Fibroblast of skin of right biceps (primary cell): ENCODE results near the gene TMEM117.

ENCODE experiments used
- DNase-seq: peaks from one replicate; pipeline ENCODE4 v3.0.0-alpha.2; 2013

TMEM117 gene

DNA sequence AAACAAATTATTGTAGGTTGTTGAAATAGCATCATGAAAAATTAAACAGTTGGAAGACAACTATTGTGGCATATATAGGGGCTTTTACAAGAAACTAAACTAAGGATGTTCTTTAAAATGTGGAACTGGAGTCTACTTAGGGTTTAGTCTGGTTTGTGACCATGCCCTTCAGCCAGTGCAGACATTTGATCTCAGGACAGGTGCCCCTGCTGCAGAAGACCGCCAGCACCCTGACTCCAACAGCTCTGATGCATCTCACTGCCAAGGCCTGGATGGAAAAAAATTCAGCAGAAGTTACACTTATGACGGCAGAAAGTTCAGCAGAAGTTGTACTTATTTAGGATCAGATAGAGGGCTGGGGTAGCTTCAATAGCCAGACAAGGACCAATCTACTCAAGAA lies 51.5 kb downstream of the TMEM117 start:
- DNase-seq = no peak

DNA sequence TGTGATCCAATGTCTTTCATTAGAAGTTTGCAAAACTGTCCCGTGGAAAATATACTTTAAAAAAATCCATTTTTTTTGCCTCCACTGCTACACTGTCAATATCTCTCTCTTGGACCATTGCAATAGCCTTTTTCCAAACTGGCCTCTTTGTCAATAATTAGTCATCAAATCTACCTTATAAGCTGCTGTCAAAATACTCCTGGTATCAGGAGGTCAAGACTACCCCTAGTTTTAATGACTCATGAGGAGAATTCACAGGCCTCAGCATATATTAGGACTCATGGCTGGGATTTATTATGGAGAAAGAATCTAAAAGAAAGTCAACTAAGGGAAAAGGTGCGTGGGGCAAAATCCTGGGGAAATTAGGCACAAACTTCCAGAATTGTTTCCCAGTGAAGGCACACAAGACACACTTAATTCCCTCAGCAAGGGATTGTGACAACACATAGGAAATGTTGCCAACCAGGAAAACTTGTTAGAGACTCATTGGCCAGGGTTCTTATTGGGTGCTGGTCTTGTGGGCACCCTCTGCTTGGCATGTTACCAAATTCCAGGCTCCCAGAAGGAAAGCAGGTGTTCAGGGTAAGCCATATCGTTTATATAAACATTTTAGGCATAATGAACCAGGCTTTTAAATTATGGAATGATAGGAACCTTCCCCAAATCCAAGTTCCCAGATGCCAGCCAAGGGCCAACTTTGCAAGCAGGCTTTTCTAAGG lies 56.1 kb downstream of the TMEM117 start:
- no peak for DNase-seq

DNA sequence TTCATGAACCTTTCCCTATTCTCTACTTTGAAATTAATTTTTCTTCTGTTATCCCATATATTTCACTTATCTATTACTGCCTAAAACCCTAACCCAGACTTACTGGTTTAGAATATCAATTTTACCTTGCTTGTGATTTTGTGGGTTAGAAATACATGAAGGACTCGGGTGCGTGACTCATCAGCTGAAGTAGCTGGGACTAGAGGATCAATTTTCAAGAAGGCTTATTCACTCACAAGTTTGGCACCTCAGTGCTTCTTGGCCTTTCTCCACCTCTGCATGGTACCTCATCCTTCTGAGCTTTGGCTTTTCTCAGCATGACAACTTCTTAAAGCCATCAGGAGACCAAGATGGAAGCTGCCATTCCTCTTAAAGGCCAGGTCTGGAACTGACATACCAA lies 57.8 kb downstream of the TMEM117 start:
- DNase-seq = peak; percentile 49

DNA sequence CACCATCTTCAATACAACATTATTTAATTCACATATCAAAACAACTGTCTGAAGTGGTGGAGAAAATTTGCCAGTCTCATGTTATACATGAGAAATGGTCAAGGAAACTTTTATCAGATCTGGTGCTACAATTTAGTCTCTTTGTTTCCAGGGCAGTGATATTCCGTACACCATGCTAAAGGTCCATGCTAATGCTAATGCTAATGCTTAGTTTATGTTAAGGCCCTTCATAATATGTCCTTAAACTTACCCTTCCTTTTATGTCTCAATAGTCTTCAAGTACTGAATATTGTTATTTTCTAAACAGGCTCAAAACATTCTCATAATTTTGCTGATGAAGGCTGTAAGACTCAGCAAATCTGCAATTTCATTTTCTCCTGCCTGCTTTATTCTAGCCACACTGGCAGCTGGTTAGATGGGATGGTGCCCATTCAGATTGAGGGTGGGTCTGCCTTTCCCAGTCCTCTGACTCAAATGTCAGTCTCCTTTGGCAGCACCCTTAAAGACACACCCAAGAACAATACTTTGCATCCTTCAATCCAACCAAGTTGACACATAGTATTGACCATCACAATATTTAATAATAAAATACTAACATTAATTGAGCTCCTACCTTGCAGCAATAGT lies 59.8 kb downstream of the TMEM117 start:
- no peak for DNase-seq

DNA sequence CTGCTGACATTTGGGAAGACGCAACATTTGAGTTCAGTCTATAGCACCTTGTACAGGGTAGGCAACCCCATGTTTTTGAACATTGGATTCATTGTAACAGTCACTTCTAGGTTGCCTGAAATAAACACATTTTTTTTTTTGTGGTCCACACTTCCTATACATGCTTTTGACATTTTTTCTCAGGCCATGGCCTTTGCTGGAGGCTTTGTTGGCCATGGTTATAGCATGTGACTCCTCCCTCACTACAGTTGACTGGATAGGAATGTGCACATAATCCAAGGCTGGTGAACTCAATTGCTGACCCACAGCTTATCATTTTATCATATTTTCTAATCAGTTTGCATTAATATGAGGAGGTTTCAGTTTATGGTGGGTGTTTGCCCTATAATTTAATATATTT lies 60.6 kb downstream of the TMEM117 start:
- no peak for DNase-seq

DNA sequence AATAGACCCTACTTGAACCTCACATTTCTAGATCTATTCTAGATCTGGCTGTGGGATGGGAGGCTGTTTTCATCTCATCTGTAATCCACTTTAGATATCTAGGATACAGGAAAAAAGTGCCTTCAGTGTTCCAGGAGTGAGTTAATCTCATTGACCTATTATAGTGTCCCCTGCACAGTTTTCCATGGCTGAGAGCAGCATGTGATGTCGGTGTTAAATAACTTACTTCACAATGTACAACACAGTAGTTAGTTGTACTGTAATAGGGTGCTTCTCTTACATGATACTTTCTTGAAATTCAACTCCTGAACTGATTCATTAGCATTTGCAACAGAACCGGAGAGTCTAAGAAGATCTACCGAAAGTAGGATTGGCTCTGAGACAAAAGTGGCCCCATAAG lies 62.6 kb downstream of the TMEM117 start:
- no peak for DNase-seq

DNA sequence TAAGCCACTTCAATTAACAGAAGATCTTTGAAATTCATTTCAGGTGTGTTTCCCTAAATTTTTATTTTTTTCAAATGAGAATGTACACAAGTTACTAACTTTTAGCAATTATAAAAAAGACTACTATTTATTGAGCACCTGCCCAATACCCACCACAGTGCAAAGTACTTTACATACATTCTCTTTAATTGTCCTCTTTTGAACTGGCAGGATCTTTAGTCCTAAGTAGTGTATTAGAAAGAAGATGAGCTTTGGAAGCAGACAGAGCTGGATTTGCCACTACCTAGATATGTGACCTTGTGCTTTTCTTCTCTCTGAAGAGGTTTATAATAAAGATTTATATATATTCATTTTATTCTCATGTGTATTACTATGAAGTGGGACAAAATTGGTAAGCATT lies 63.7 kb downstream of the TMEM117 start:
- no peak for DNase-seq

DNA sequence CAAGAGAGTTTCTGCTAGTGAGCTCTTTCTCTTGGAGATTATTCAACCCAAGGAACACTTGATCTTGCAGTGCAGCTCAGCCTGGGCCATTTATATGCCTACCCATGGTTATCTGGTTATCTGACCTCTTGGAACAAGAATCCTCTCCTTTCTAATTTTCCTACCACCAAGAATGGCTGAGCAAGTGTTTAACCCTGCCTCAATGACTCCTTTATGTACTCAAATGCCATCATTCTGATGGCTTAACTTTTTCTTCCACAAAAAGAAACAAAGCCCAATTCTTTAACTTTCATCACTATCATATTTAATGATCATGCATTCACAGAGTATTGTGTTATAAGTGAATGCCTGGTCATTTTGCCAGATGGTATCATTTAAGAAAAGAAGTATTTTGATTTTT lies 67.8 kb downstream of the TMEM117 start:
- DNase-seq = no peak

DNA sequence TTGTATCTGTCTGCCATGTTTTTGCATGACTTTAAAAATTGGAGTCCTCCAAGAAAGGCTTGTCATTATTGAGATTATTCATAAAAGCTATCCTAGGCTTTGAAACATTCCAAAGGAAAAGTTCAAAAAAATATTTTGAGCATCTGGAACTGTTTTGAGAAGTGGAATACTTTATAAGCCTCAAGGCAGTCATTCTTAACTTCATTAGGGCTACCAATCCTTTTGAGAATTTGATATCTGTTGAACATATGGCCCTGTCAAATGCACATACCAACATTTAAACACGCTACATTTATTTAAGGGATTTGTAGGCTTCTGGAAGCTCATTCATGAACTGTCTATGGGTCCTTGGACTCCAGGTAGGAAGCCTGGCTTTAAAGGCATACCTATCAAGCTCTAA lies 77.0 kb downstream of the TMEM117 start:
- DNase-seq = peak; percentile 2

DNA sequence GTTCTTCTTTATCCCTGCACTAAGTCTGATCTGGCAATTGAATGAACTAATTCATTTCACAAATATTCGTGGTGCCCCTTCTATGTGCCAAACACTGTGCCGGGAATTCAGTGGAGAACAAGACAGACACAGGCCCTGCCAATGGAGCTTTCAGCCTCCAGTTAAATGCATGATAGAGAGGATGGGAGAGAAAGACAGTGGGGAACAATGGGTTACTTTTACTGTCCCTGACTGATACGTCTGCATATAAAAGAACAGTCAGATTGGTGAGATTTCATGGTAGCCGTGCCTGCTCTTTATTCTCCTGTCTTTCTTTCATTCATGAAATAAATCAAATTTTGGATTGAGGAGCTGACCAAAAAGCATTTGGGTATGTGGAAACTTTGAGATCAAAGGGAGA lies 78.5 kb downstream of the TMEM117 start:
- DNase-seq = no peak

DNA sequence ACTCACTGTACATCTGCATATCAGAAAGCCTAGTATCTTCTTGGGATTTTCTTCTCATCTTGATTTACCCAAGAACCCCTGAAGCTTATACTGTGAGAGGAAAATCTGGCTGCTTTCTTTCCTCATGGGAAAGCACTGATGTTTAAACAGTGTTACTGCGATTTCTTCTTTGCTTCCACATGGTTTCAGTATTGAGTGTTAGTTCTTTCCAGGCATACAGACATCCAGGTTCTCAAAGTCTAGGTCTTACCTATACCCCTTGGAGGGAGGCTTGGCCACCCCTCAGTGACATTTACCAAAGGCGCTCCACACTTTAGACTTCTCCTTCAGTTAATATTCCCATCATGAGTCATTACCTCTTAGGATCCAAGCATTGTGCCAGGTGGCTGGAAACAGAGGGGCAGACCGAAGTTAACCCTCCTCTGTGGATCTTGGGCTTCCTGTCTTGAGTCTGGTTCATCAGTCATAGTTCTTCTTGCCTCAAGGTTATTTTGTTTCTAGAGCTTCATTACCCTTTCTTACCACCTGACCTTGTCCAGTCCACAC lies 79.1 kb downstream of the TMEM117 start:
- DNase-seq = no peak

DNA sequence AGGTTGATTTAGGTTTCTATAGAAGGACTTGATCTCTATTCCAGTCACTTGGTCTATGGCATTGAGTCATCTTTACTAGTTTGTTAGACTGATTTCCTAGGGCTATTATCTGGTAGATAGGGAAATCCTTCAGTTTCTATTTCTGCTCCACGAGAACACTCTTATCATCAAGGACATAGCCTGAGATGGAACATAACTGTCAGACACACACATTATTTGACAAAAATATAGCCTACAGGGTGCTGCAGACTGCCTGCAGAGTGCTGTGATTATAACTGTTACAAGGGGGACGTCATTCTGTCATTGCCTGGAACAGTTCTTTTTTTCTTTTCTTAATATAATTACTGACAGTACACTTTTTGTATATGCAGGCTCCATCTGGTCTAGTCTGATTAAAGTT lies 82.0 kb downstream of the TMEM117 start:
- no peak for DNase-seq

DNA sequence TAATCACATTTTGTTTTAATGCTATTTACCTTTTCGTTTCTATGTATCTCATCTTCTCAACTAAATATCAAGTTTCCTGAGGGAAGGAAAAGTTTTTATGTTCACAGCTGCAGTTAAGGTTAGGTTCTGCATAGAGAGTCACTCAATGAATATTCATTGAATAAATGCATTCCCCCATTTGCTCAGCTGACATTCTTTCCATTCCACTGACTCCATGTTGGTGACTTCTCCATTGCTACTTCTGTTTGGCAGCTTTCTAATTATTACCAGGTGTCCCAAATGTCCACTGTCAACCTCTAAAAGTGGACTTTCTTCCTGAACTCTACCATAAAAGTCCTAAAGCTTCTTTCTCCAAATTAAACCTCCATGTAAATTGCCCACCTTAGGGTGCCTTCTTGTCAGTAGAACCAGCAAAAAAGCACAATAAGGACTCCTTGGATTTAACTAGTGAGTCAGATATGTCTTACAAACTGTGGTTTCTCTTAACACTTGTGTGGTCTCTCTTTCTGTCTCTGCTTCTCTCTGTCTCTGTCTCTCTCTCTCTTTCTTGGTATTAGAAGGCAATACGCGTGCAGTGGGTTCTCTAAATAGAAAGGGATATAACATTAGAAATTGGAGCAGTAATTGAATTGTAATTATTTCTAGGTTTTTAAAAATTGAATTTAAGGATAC lies 85.9 kb downstream of the TMEM117 start:
- DNase-seq = peak; percentile 65

DNA sequence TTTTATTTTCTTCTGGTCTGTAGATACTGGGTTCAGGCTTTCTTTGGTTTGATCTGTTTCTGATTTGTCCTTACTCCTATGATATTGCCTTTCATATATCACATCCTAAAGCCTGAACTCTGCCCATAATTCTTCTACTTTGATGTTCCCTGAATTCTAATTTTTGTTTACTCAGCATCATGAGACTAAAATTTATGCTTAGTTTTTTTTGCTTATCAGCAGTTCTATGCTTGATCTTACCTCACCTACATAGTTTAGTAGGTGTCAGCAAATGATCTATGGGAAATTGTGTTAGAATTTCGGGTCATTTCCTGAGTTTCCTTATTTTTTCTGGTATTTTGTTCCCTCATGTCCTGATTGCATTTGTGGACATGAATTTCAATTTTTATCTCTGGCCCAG lies 94.2 kb downstream of the TMEM117 start:
- DNase-seq = no peak

DNA sequence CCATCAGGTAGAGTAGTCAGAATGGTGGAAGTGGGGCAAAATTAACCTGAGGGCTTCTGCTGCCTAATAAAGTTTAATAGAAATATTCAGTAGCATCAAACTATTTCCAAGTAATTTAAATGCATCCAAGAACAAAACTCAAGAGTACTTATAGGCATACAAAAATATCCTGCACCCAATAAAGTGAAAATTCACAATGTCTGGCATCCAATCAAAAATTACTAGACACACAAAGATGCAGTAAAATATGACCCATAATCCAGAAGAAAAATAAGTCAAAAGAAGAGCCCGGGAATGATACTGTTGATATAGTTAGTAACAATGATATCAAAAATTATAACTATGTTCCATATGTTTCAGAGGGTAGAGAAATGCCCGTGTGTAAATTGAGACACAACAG lies 95.3 kb downstream of the TMEM117 start:
- DNase-seq = no peak

DNA sequence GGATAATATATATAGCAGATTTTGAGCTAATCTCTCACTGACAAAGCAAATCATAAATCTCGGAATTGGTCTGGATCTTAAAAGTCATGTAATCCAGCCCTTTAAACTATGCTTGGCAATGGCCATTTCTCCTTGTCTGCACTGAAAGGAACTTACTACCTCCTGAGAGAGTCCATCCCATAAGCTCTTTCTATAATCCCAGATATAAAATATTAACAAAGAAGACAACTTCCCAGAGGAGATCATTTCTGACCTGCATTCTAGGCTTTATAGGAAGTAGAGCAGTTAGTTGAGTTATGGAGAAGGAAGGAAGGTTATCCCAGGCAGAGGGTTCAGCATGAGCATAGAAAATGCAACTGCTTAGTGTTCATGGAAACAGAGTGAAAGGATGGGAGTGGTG lies 99.7 kb downstream of the TMEM117 start:
- no peak for DNase-seq

DNA sequence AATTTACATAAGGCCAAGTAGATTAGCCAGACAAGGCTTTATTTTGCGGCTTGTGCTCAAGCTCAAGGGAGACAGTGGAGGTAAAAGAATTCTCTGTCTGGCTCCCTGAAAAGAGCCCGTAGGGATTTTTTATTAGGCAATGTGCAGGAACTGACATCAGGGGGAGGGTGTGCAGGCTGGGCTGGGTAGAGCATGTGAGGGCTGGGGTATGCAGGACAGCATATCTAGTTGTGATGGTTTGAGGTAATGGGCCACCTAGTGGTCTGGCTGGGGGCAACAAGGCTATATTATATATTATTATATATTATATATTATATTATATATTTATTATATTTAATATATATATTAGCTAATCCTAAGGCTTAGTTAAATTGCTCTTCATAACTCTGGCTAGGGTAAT lies 102.1 kb downstream of the TMEM117 start:
- DNase-seq = peak; percentile 13

DNA sequence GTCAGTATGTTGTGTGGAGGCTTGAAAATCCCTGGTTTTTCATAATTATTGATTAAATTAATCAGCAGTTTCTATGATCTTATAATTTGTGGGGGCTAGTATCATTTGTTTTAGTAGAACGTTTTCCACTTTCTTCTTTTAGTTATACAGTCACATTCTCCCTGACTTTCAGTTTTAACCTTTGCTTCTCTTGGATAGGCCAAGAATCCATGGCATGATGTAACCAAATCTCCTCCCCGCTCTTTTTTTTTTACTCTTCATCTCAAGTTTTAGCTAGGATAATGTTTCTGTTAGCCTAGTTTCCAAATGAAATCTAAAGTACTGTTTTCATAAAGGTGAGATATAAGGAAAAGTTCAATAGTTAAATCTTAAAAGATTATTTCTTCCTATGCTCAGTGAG lies 106.5 kb downstream of the TMEM117 start:
- no peak for DNase-seq

DNA sequence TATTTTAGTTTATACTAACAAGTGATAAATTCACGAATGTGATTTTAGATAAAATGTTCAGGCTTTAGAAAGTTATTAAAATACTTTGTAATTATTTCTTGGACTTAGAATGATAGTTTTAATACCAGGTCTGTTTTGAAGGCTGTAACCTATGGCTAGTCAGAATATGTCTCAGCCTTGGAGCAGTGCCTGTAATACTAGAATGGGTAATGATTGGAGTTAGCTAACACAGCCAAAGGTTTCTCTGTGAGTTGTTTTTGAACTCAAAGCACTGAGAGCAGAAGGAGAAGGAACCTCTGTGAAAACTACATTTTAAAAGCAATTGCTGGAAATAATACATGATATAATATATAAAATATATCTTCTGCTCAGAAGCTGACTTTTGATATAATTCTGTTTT lies 110.1 kb downstream of the TMEM117 start:
- DNase-seq = no peak

DNA sequence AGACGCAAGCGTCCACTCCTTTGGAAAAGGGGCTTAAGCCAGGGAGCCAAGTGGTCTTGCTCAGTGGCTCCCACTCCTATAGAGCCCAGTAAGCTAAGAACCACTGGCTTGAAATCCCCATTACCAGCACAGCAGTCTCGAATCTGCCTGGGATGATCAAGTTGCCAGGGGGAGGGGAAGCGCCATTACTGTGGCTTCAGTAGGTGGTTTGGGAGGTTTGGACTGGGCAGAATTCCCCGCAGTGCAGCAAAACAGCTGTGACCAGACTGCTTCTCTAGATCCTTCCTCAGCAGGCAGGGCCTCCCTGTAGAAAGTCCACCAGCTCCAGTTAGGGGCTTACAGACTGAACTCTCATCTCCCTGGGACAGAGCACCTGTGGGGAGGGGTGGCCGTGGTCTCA lies 115.4 kb downstream of the TMEM117 start:
- no peak for DNase-seq

DNA sequence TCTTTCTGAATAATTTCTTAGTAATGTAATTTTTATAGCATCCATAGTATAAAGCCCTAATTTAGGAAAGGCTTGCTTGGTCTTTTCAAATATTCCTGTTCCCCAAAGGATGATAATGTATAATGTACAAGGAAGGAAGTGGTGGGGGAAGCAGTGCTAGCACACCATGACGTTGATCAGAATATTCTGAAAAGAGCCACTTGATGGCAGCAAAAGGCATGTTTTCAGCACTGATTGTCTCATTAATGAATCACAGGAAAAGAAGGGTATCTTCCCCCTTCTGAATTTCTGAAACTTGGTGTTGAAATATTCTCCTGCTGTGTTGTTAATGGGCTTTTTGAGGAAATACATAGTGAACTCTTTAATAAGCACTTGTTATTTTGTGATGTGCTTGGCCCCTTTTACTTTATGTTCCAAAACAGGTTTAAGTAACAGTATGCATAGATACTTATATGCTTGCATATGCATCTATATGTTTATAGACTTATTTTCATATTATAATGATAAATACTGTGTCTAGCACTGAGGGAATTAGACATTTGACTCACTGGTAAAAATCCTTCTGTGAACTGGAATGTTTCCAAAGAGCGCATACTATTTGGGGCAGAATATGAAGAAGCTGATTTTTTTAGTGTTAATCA lies 122.0 kb downstream of the TMEM117 start:
- DNase-seq = peak; percentile 68

DNA sequence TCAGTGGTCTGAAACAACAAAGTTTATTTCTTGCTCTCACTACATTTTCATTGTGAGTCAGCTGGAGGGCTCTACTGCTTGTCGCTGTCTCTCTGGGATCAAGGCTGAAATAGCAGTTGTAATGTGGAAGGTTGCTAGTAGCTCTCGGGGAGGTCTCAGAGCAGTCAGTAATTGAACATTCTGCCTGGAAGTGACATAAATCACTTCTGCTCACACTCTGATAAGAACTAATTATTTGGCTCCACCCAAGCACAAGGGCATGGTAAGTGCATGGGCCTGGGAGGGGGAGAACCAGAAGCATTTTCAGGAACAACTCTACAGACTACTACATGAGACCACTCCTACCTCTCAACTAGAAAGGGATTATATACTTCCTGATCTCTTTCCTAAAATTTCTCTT lies 128.2 kb downstream of the TMEM117 start:
- no peak for DNase-seq

DNA sequence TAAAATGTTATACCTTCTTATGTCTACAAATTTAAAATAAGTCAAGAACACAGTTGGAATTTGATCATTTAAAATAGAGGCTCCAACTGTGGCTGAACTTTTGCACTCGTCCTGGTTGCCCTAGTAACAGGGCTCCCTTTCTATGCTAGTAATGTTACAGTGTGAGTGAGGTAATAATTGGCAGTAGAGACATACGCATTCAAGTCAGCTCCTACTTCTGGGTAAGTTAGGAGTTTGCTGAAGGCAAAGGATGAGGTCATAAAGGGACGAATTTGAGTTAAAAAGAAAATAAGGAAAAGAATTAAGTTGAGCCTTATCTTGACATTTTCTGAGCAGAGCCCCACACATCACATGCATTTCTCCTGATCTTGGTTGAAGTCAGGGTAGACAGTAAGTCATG lies 129.1 kb downstream of the TMEM117 start:
- DNase-seq = peak; percentile 3

DNA sequence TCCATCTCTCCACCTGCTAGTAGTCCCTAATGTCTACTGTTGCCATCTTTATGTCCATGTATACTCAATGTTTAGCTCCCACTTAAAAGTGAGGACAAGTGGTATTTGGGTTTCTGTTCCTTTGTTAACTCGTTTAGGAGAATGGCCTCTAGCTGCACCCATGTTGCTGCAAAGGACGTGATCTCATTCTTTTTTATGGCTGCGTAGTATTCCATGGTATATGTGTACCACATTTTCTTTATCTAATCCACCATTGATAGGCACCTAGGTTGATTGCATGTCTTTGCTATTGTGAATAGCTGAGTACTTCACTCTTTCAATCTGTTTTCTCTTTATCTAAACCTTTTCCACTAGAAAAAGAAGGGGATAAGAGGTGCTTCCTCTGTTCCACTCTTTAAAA lies 130.0 kb downstream of the TMEM117 start:
- no peak for DNase-seq
